Muscle layer of duodenum (tissue), 2 donors: ENCODE results near the gene LYPD6.

Experiments used
- H3K27ac ChIP-seq: one replicate; pipeline ENCODE4 v1.7.0; 2013; ENCODE audit warnings: mild to moderate bottlenecking, low read length
- H3K27me3 ChIP-seq: one replicate; pipeline ENCODE4 v1.7.0; 2013; ENCODE audit warnings: low read depth, mild to moderate bottlenecking, control low read depth, low read length
- H3K36me3 ChIP-seq, 2 donors: one replicate each; pipeline ENCODE4 v1.7.0; 2013; ENCODE audit warnings: low read length in 2 of 2, control low read depth in 1 of 2, mild to moderate bottlenecking in 1 of 2; ENCODE audit not compliant: insufficient read depth in 2 of 2, control insufficient read depth in 1 of 2
- H3K4me1 ChIP-seq, 2 donors: one replicate each; pipeline ENCODE4 v1.7.0; 2013; ENCODE audit warnings: low read length in 2 of 2, mild to moderate bottlenecking in 2 of 2, control low read depth in 1 of 2, moderate library complexity in 1 of 2; ENCODE audit not compliant: insufficient read depth in 2 of 2, control insufficient read depth in 1 of 2
- H3K4me3 ChIP-seq, 2 donors: one replicate each; pipeline ENCODE4 v1.7.0; 2013; ENCODE audit warnings: low read length in 2 of 2, low read depth in 1 of 2, mild to moderate bottlenecking in 1 of 2
- H3K9me3 ChIP-seq, 2 donors: one replicate each; pipeline ENCODE4 v1.7.0; 2013; ENCODE audit warnings: low read length in 2 of 2, control low read depth in 1 of 2, mild to moderate bottlenecking in 1 of 2; ENCODE audit not compliant: control insufficient read depth in 1 of 2
- donor health status: healthy.

LYPD6 gene

GRCh38 chr2:149413487-149413886 lies 83.1 kb downstream of the LYPD6 start:
- Histone ChIP-seq H3K9me3 (no peaks in the 10 kb centered on the region), H3K36me3 (no peaks in the 10 kb centered on the region), H3K27ac (no peak overlapping the region), H3K4me1 (no peaks in the 10 kb centered on the region), H3K4me3 (no peak overlapping the region), H3K27me3 (no peaks in the 10 kb centered on the region)

GRCh38 chr2:149415086-149415485 lies 84.7 kb downstream of the LYPD6 start:
- Histone ChIP-seq H3K9me3 (no peaks in the 10 kb centered on the region), H3K4me1 (no peaks in the 10 kb centered on the region), H3K4me3 (no peak overlapping the region), H3K27ac (no peak overlapping the region), H3K27me3 (no peaks in the 10 kb centered on the region), H3K36me3 (no peaks in the 10 kb centered on the region)

DNA sequence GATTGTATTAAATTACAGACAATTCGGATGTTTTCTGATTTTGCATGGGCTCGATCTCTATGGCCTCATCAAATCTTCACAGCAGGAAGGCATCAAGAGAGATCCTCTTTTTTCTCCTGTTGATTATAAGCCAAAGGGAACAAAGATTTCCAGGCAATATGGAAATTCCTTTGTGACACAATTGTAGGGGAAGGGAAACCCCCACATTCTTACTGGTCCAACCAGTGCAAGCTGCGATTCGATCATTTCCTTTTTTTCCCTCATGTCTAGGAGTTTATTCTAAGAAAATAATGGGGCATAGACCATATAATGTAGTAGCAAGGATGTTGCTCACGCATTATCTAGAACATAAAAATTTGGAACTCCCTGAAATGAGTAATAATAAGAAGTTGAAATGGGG lies 87.7 kb downstream of the LYPD6 start:
- no peaks in the 10 kb centered on the region for H3K27me3 ChIP-seq
- no peaks in the 10 kb centered on the region for H3K9me3 ChIP-seq
- H3K4me3 ChIP-seq: no peak overlapping the region
- H3K27ac ChIP-seq: no peak overlapping the region
- H3K4me1 ChIP-seq: no peaks in the 10 kb centered on the region
- H3K36me3 ChIP-seq: no peaks in the 10 kb centered on the region

DNA sequence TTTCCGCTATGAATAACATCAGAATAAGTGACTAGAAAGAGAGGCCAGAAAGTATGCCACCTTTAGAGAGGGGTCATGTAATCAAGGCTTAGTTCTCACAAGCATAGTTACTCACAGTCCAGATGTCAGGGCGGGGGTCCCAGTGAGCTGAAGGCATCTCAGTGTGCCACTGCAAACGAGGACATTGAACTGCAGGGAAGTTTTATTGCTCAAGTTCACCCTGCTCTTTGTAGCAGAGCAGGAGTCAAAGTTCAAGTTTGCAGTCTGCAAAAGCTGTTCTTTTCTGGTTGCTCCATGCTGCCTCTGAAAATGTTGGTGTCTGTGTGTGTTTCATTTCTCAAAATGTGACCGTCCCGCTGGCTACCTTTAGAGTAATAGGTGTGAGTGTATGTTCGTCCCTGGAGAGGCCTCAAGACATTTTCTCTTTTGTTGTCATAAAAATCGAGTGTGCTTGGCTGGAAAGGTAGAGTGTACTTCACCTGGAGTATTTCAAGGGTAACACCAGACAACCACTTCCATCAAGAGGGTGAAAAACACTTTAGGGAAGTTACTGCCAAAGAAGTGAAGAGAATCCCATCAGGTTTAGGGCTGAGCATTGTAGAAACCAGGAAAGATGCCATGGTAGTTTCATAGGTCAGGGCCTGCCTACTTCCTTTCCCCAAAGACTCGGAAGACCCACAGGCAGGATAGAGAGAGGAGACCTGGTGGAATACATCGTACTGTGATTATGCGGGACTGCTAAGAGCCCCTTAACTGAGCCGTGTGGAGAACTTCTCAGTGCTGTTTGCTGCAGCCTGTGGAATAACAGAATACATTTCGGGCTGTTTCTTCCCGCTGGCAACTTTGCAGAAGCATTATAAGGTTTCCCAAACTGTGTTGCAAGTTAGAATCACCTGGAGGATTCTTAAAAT lies 89.9 kb downstream of the LYPD6 start:
- Histone ChIP-seq H3K4me1 (no peaks in the 10 kb centered on the region), H3K27ac (no peak overlapping the region), H3K4me3 (no peak overlapping the region), H3K9me3 (no peaks in the 10 kb centered on the region), H3K27me3 (no peaks in the 10 kb centered on the region), H3K36me3 (no peaks in the 10 kb centered on the region)

DNA sequence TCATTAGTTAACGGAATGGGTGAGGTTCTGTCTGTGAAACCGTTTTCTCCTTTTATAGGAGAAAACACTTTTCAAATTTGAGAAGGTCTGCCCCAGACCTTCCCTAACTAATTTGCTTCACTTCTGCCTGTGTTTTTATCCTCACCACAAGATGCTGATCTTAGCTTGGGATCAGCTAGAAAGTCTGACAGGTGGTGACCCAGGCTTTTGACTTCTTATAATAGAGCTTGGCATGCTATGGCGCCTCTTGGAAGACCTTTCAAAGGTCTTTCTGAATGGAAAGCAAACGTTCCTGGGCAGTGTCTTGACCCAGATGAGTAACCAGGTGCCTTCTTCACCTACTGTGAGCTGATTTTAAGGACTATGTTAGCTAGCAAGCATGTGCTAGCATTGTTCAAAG lies 91.4 kb downstream of the LYPD6 start:
- no peaks in the 10 kb centered on the region for H3K27me3 ChIP-seq
- H3K9me3 ChIP-seq: no peaks in the 10 kb centered on the region
- no peaks in the 10 kb centered on the region for H3K4me1 ChIP-seq
- no peak overlapping the region for H3K4me3 ChIP-seq
- no peaks in the 10 kb centered on the region for H3K36me3 ChIP-seq
- H3K27ac ChIP-seq: no peak overlapping the region

GRCh38 chr2:149422337-149422990 lies 92.1 kb downstream of the LYPD6 start:
- no peaks in the 10 kb centered on the region for H3K36me3 ChIP-seq
- no peaks in the 10 kb centered on the region for H3K4me1 ChIP-seq
- no peak overlapping the region for H3K27ac ChIP-seq
- H3K27me3 ChIP-seq: no peaks in the 10 kb centered on the region
- H3K4me3 ChIP-seq: no peak overlapping the region
- no peaks in the 10 kb centered on the region for H3K9me3 ChIP-seq

- no peaks in the 10 kb centered on the region for H3K4me1 ChIP-seq
- H3K27me3 ChIP-seq: no peaks in the 10 kb centered on the region
- no peak overlapping the region for H3K4me3 ChIP-seq
- H3K27ac ChIP-seq: no peak overlapping the region
- H3K36me3 ChIP-seq: no peaks in the 10 kb centered on the region
- no peaks in the 10 kb centered on the region for H3K9me3 ChIP-seq
These were observed 92.6 kb downstream of the LYPD6 start for GRCh38 chr2:149422991-149423338.

DNA sequence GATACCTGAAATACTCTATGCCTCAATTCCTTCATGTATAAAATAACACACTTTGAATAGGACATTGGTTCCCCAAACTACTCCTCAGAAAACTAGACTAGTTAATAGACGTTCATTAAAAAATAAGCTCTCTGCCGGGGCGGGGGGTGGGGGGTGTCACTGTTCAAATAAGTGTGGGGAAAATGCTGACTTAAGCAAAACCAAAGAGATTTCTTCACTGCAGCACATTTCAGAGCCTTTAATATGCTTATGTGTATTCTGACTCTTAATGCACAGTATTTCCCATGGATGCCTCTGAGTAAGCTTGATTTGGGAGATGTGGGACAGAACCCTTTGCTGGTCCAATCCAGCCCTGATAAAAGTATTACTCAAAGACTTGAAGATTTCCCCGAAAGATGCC lies 93.2 kb downstream of the LYPD6 start:
- Histone ChIP-seq H3K27me3 (no peaks in the 10 kb centered on the region), H3K9me3 (no peaks in the 10 kb centered on the region), H3K27ac (no peak overlapping the region), H3K4me3 (no peak overlapping the region), H3K36me3 (no peaks in the 10 kb centered on the region), H3K4me1 (no peaks in the 10 kb centered on the region)

DNA sequence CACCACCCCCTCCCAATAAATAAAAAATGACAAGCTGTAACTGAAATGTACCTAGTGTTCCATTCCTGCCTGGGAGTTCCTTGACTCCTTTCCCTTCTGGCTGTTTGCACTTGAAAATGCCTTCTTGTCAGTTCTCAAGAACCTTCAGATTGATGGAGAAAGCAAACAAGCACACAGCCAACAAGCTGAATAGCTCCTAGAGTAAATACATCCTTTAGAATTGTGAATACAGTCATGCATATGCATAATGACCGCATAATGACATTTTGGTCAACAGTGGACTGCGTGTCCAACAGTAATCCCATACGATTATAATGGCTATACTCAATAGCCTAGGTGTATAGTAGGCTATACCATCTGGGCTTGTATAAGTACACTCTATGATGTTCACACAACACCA lies 97.0 kb downstream of the LYPD6 start:
- no peaks in the 10 kb centered on the region for H3K27me3 ChIP-seq
- no peaks in the 10 kb centered on the region for H3K36me3 ChIP-seq
- H3K4me3 ChIP-seq: no peak overlapping the region
- no peak overlapping the region for H3K27ac ChIP-seq
- peaks cover 0 to 4% of the 10 kb centered on the region in 2 donors for H3K4me1 ChIP-seq
- H3K9me3 ChIP-seq: peaks cover 0 to 9% of the 10 kb centered on the region in 2 donors

- H3K36me3 ChIP-seq: no peaks in the 10 kb centered on the region
These were observed 98.4 kb downstream of the LYPD6 start for GRCh38 chr2:149428783-149429182.

GRCh38 chr2:149430743-149431736 lies 100.7 kb downstream of the LYPD6 start:
- peaks cover 0 to 4% of the 10 kb centered on the region in 2 donors for H3K4me1 ChIP-seq
- no peaks in the 10 kb centered on the region for H3K27me3 ChIP-seq
- H3K27ac ChIP-seq: no peak overlapping the region
- peaks cover 0 to 9% of the 10 kb centered on the region in 2 donors for H3K9me3 ChIP-seq
- H3K36me3 ChIP-seq: no peaks in the 10 kb centered on the region
- H3K4me3 ChIP-seq: no peak overlapping the region

More at GRCh38 chr2:149428783-149429182, 98.4 kb downstream of the LYPD6 start:
- Histone ChIP-seq H3K9me3 (peaks cover 0 to 9% of the 10 kb centered on the region in 2 donors), H3K27ac (no peak overlapping the region), H3K4me1 (peaks cover 0 to 4% of the 10 kb centered on the region in 2 donors), H3K27me3 (no peaks in the 10 kb centered on the region), H3K4me3 (no peak overlapping the region)
